ENCODE data around the gene EEF1G. TPM values are rescaled to one million over a fixed set of nuclear protein-coding genes. Genes with fewer than 3 reads are reported as not detected.

Gene EEF1G
- total RNA-seq, 4 donors from 2014 or later, result 337 to 1,276 (median 1,207) TPM

GRCh38 chr11:62615521-62615920 lies 41.8 kb upstream of the EEF1G start:
- DNase-seq, result no peak
- Histone ChIP-seq H3K4me3 (no peak overlapping the region), H3K27me3 (no peaks in the 10 kb centered on the region), H3K9me3 (no peaks in the 10 kb centered on the region), H3K4me1 (peaks cover 18 to 30% (median 23%) of the 10 kb centered on the region in 4 donors), H3K36me3 (no peaks in the 10 kb centered on the region), H3K27ac (no peak overlapping the region)
- TF ChIP-seq EP300 (IDR thresholded peaks at IDR 0.05; ENCODE audit: low read depth) (no peak), CTCF (IDR thresholded peaks at IDR 0.05) (no peak), POLR2AphosphoS5 (IDR thresholded peaks at IDR 0.05) (no peak), POLR2A (IDR thresholded peaks at IDR 0.05) (no peak)
- intact Hi-C loops (cut with DNase I; ENCODE audit: low total_unique reads), result no loop called here
- WGBS, 2 donors (ENCODE audit: low coverage in 1 of 2), result 91% methylated on average over 7 of the region's 7 CpGs; no CpG with 5 or more reads in 1 of the 2 donors
- in situ Hi-C loops (cut with MboI; ENCODE audit: low pct_ligation_motif_present in 1 of 4, low pct_unique_long_range_greater_than_20kb in 1 of 4, low sequenced_read_pairs in 3 of 4), result no loop called here

GRCh38 chr11:62614275-62614674 lies 40.6 kb upstream of the EEF1G start:
- no peaks in the 10 kb centered on the region for H3K9me3 ChIP-seq

DNA sequence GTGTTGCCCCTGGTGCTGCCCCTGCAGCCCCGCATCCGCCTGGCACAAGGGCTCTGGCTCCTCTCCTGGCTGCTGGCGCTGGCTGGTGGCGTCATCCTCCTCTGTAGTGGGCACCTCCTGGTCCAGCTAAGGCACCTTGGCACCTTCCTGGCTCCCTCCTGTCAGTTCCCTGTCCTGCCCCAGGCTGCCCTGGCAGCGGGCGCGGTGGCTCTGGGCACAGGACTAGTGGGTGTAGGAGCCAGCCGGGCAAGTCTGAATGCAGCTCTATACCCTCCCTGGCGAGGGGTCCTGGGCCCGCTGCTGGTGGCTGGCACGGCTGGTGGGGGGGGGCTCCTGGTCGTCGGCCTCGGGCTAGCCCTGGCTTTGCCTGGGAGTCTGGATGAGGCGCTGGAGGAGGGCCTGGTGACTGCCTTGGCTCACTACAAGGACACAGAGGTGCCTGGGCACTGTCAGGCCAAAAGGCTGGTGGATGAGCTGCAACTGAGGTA lies 39.6 kb upstream of the EEF1G start:
- Histone ChIP-seq H3K27me3 (no peaks in the 10 kb centered on the region), H3K9me3 (no peaks in the 10 kb centered on the region), H3K36me3 (no peaks in the 10 kb centered on the region), H3K4me1 (peaks cover 16 to 24% (median 18%) of the 10 kb centered on the region in 4 donors), H3K4me3 (peak overlapping the region in 3 of 4 donors; percentile 67 to 86 (median 84)), H3K27ac (peak overlapping the region; percentile 93 to 97 (median 95))
- intact Hi-C loops (cut with DNase I; ENCODE audit: low total_unique reads), result no loop called here
- in situ Hi-C loops (cut with MboI; ENCODE audit: low pct_ligation_motif_present in 1 of 4, low pct_unique_long_range_greater_than_20kb in 1 of 4, low sequenced_read_pairs in 3 of 4), result no loop called here
- 38% methylated on average over 9 of the region's 15 CpGs; no CpG with 5 or more reads in 1 of the 2 donors for WGBS, 2 donors (ENCODE audit: low coverage in 1 of 2)
- TF ChIP-seq POLR2A (IDR thresholded peaks at IDR 0.05) (no peak), EP300 (IDR thresholded peaks at IDR 0.05; ENCODE audit: low read depth) (no peak), POLR2AphosphoS5 (IDR thresholded peaks at IDR 0.05) (no peak), CTCF (IDR thresholded peaks at IDR 0.05) (no peak)
- DNase-seq, result no peak

More at GRCh38 chr11:62614275-62614674, 40.6 kb upstream of the EEF1G start:
- in situ Hi-C loops (cut with MboI; ENCODE audit: low pct_ligation_motif_present in 1 of 4, low pct_unique_long_range_greater_than_20kb in 1 of 4, low sequenced_read_pairs in 3 of 4) (no loop called here), intact Hi-C loops (cut with DNase I; ENCODE audit: low total_unique reads) (no loop called here)
- Histone ChIP-seq H3K27me3 (no peaks in the 10 kb centered on the region), H3K4me3 (no peak overlapping the region), H3K36me3 (no peaks in the 10 kb centered on the region), H3K27ac (peak overlapping the region in 1 of 4 donors; percentile 97), H3K4me1 (peaks cover 16 to 24% (median 18%) of the 10 kb centered on the region in 4 donors)
- no peak for DNase-seq
- TF ChIP-seq POLR2AphosphoS5 (IDR thresholded peaks at IDR 0.05), result no peak
- TF ChIP-seq EP300 (IDR thresholded peaks at IDR 0.05; ENCODE audit: low read depth), result no peak
- no peak for TF ChIP-seq CTCF (IDR thresholded peaks at IDR 0.05)
- no peak for TF ChIP-seq POLR2A (IDR thresholded peaks at IDR 0.05)
- WGBS, 2 donors (ENCODE audit: low coverage in 1 of 2), result 73 to 100% methylated on average over 1 to 8 of the region's 8 CpGs

DNA sequence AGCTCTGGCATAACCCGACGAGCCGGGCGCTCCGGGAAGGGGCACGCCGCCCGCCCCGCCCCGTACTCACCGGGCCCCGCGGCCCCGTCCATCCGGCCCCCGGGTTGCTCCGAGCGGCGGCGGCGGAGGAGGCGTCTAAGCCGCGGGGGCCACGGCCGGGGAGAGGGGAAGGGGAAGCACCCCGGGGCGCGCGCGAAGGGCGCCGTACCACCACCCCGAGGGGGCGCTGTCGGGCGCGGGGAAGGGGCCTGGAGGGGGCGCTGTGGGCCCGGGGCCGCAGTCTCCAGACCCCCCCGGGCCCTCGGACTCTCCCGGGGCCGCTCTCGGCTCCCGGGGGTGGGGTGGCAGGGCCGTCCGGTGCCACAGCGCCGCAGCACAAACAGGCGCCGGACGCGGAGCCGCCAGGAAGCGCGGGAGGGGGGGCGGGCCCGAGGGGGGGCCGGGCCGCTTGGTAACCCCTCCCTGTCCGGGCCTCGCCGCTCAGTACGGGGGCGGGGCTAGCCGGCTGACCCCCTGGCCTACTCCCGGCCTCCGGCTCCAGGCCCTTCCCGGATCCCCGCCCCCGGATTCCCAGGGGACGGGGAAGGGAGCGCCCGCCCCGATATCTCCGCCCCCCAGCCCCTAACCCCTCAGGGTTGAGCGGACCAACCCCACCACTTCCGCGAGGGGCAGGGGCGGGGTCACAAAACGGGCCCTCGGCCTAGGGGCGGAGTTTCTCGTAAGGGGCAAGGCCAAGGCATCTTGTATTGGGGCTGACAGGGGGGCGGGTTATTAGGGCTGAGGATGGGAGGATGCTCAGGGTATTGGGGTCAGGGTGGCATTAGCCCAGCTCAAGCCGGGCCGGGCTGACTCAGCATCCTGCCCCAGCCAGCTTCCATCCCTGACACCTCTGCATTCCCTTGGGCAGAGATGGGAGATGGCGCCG lies 38.9 kb upstream of the EEF1G start, which contains the start of the genes EML3 and ROM1:
Gene EML3 (minus strand): TSS at position 410 of the 925 bp plus-strand sequence. CDS start 318 bp downstream, at position 92.
Gene ROM1 (plus strand): TSS at position 892 of the 925 bp plus-strand sequence. CDS start 25 bp downstream, at position 917.
- in situ Hi-C loops (cut with MboI; ENCODE audit: low pct_ligation_motif_present in 1 of 4, low pct_unique_long_range_greater_than_20kb in 1 of 4, low sequenced_read_pairs in 3 of 4), result no loop called here
- peak; percentile 8 for TF ChIP-seq POLR2A (IDR thresholded peaks at IDR 0.05)
- TF ChIP-seq EP300 (IDR thresholded peaks at IDR 0.05; ENCODE audit: low read depth), result no peak
- TF ChIP-seq POLR2AphosphoS5 (IDR thresholded peaks at IDR 0.05), result peak in 2 of 3 donors; percentile 8 to 19
- peak; percentile 27 to 99 (median 89) for TF ChIP-seq CTCF (IDR thresholded peaks at IDR 0.05)
- peak; percentile 91 for DNase-seq
- peaks cover 16 to 24% (median 18%) of the 10 kb centered on the region in 4 donors for H3K4me1 ChIP-seq
- no peaks in the 10 kb centered on the region for H3K9me3 ChIP-seq
- intact Hi-C loops (cut with DNase I; ENCODE audit: low total_unique reads), result no loop called here
- H3K36me3 ChIP-seq, result no peaks in the 10 kb centered on the region
- H3K4me3 ChIP-seq, result peak within 1 kb of the TSS; percentile 67 to 86 (median 82)
- WGBS, 2 donors (ENCODE audit: low coverage in 1 of 2), result 3% methylated on average over 44 of the region's 91 CpGs; no CpG with 5 or more reads in 1 of the 2 donors
- no peaks in the 10 kb centered on the region for H3K27me3 ChIP-seq
- peak within 1 kb of the TSS; percentile 93 to 97 (median 95) for H3K27ac ChIP-seq

Data from transverse colon (tissue), 4 donors.